Uterus (tissue), 2 donors: Measurements from ENCODE around the gene PLCH2.

Experiments
- CTCF ChIP-seq, 4 experiments: fragments of 200-600 bp in 2 of 4; fragments of 450-650 bp in 2 of 4; sonication (generic) in 2 of 4; IDR thresholded peaks; one replicate each; pipeline ENCODE4 v1.5.1; 2016 to 2019; ENCODE audit warnings: antibody characterized with exemption in 4 of 4, mild to moderate bottlenecking in 2 of 4, moderate library complexity in 1 of 4
- POLR2A ChIP-seq, 2 donors: fragments of 450-650 bp; IDR thresholded peaks; one replicate each; pipeline ENCODE4 v1.6.1; 2016; ENCODE audit warnings: antibody characterized with exemption in 2 of 2, mild to moderate bottlenecking in 1 of 2, moderate library complexity in 1 of 2

GRCh38 chr1:2475571-2475970 lies 518 bp upstream of the PLCH2 start:
- TF ChIP-seq POLR2A (IDR thresholded peaks at IDR 0.05): no peak
- TF ChIP-seq CTCF (IDR thresholded peaks at IDR 0.05): no peak
